ENCODE measurements around the gene KIF7.

KIF7 gene

DNA sequence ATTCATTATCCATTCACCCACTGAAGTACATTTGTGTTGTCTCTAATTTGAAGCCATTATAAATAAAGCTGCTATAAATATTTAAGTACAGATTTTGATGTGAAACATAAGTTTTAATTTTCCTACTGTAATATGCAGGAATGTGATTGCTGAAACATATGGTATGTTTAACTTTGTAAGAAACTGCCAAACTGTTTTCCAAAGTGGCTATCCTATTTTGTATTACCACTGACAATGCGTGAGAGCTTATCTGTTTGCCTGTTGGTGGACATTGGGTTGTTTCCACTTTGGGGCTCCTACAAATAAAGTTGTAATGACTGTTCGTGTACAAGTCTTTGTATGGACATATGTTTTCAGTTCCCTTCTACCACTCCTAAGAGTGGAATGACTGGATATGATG, 37.8 kb upstream of the KIF7 start:
- TF ChIP-seq NFIC (IDR thresholded peaks at IDR 0.05) (no peak), TEAD4 (IDR thresholded peaks at IDR 0.05) (no peak), ZBTB7A (IDR thresholded peaks at IDR 0.05; ENCODE audit: low read depth) (no peak), MAX (IDR thresholded peaks at IDR 0.05) (no peak), CEBPB (IDR thresholded peaks at IDR 0.05) (no peak), TAF1 (IDR thresholded peaks at IDR 0.05; ENCODE audit: low read depth) (no peak), EGR1 (IDR thresholded peaks at IDR 0.05) (no peak)
- TF ChIP-seq, protein P1, sequence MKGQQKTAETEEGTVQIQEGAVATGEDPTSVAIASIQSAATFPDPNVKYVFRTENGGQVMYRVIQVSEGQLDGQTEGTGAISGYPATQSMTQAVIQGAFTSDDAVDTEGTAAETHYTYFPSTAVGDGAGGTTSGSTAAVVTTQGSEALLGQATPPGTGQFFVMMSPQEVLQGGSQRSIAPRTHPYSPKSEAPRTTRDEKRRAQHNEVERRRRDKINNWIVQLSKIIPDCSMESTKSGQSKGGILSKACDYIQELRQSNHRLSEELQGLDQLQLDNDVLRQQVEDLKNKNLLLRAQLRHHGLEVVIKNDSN (IDR thresholded peaks at IDR 0.05): no peak

DNA sequence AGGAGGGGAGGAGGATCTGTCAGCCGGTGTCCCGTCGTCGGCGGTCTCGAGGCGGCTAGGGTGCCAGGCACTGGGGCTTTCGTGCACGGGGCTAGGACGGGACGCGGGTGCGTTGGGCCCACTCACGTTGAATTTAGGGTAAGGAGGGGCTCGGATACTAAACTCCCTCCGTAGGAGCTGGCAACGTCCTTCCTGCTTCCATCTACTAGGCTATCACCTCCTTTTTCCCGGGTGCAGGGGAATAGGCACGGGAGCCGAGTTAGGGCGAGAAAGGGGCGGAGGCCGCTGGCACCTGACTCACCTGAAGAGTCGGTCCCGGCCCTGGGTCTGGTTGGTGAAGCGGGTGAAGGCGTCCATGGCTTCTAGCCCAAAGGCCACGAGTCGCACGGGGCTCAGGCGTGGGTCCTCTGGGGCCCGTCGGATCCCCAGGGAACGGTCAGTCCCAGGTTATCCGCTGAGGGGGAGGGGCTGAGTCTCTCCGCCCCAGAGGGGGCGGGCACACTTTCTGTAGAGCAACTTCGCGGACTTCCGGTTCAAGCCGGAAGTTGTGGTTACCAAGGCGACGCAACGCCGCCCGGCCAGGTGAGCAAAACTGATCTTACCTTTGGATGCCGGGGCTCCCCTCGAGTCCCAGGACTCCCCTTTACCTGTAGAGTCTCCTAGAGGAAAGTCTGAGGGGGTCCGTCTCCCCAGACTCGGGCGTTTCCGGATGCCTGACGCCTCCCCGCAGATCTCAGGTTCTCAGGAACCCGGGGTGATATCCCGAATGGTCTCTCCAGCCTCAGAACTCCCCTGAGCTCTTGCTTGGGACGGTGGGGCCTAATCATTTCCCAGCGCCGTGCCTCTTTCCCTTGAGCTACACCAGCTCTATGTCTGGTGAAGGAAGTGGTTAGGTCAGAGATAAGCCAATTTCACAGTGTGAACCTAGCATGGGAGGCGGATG, 35.3 kb upstream of the KIF7 start, which contains the start of the genes PEX11A and WDR93:
Gene PEX11A, minus strand, starts transcription at position 479 of the 943 bp plus-strand sequence. Its CDS starts 122 bp downstream, at position 357.
Gene WDR93, plus strand, starts transcription at position 536 of the 943 bp plus-strand sequence. CDS start 10,936 bp downstream, outside the sequence.
- no peak for TF ChIP-seq EP300 (IDR thresholded peaks at IDR 0.05; ENCODE audit: borderline replicate concordance)
- TF ChIP-seq FOXM1 (IDR thresholded peaks at IDR 0.05; ENCODE audit: borderline replicate concordance, low read depth): no peak
- peak; percentile 43; the same call in 1 of the 2 replicates for TF ChIP-seq TAF1 (IDR thresholded peaks at IDR 0.05; ENCODE audit: low read depth)
- TF ChIP-seq, protein P1 (IDR thresholded peaks at IDR 0.05): 0 out of 2 replicates have a peak, but pooled peaks have one; percentile 28
- TF ChIP-seq TCF12 (IDR thresholded peaks at IDR 0.05; ENCODE audit: low read depth): 0 out of 2 replicates have a peak, but pooled peaks have one; percentile 22

DNA sequence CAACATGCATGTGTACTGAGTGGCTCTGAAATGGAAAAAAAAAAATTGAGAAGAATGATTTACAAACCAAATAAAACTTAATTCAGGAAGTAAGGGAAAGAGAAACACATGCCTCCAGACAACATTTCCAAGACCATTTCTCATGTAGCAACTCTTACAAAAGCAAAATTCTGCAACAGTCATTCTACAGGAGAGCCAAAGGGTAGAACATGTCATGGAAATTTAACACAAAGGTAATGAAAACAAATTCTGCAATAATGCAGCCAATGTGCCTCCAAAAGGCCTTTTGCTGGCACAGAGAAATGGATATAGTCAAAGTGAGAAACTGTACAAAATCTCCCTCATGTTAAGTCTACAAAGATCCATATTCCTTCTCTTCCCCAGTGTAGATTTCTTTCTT, 31.3 kb upstream of the KIF7 start:
- TF ChIP-seq RAD21 (IDR thresholded peaks at IDR 0.05; ENCODE audit: low read depth) (no peak), NFIC (IDR thresholded peaks at IDR 0.05) (no peak), FOXM1 (IDR thresholded peaks at IDR 0.05; ENCODE audit: borderline replicate concordance, low read depth) (no peak), CREB1 (IDR thresholded peaks at IDR 0.05; ENCODE audit: low read depth) (no peak), TEAD4 (IDR thresholded peaks at IDR 0.05) (no peak), TAF1 (IDR thresholded peaks at IDR 0.05; ENCODE audit: low read depth) (no peak), MAX (IDR thresholded peaks at IDR 0.05) (no peak), TCF12 (IDR thresholded peaks at IDR 0.05; ENCODE audit: low read depth) (no peak), EGR1 (IDR thresholded peaks at IDR 0.05) (no peak), CEBPB (IDR thresholded peaks at IDR 0.05) (no peak), EP300 (IDR thresholded peaks at IDR 0.05; ENCODE audit: borderline replicate concordance) (no peak), YY1 (IDR thresholded peaks at IDR 0.05; ENCODE audit: low read depth) (no peak), ZBTB7A (IDR thresholded peaks at IDR 0.05; ENCODE audit: low read depth) (no peak), REST (IDR thresholded peaks at IDR 0.05; ENCODE audit: low read depth) (no peak)
- TF ChIP-seq, protein P1 (IDR thresholded peaks at IDR 0.05): no peak

DNA sequence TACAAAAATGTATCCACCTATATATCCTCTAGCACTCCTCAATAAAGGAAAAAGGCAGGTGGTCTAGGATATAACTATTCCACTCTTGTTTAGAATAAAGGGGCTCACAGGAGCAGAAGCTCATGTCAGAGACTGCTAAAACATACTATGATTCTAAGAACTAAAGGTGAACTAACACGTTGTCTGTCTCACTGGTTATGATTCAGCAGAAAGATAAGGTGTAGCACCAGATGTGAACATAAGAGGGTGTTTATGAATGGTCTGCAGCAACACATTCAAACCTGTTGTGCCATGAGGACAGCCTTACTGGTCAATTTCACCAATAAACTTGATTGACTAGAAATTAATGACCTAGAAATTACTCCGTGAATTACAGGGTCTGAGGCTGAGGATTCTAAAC, 30.7 kb upstream of the KIF7 start:
- TF ChIP-seq EGR1 (IDR thresholded peaks at IDR 0.05) (no peak), CREB1 (IDR thresholded peaks at IDR 0.05; ENCODE audit: low read depth) (no peak), REST (IDR thresholded peaks at IDR 0.05; ENCODE audit: low read depth) (no peak), ZBTB7A (IDR thresholded peaks at IDR 0.05; ENCODE audit: low read depth) (no peak), CEBPB (IDR thresholded peaks at IDR 0.05) (no peak), TCF12 (IDR thresholded peaks at IDR 0.05; ENCODE audit: low read depth) (no peak), MAX (IDR thresholded peaks at IDR 0.05) (no peak), RAD21 (IDR thresholded peaks at IDR 0.05; ENCODE audit: low read depth) (no peak)

DNA sequence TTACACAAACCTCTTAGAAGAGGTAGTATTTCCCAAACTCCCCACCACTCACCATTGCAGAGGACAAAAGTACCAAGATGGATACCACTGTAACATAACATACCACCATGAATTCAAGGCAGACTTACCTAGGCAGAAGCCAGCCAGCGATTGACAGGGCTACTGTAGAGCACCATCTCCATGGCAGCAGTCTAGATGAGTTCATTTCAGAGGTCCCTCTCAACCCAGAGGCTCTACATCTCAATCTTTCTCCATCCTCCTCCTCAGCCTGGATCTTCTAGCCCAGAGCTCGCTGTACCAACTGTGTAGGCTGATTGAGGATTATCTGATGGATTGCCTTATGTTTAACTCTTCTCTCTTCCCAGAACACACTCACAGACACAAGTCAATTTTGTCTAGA, 25.9 kb upstream of the KIF7 start:
- TF ChIP-seq RAD21 (IDR thresholded peaks at IDR 0.05; ENCODE audit: low read depth) (no peak), EP300 (IDR thresholded peaks at IDR 0.05; ENCODE audit: borderline replicate concordance) (no peak), FOXM1 (IDR thresholded peaks at IDR 0.05; ENCODE audit: borderline replicate concordance, low read depth) (no peak), TAF1 (IDR thresholded peaks at IDR 0.05; ENCODE audit: low read depth) (no peak), REST (IDR thresholded peaks at IDR 0.05; ENCODE audit: low read depth) (no peak), TEAD4 (IDR thresholded peaks at IDR 0.05) (no peak)
- TF ChIP-seq, protein P1 (IDR thresholded peaks at IDR 0.05): no peak
